Central memory CD8-positive, alpha-beta T cell (primary cell): ENCODE measurements around the gene WBP1L.
"Not testable (repeated sequence)": the region's sequence is repeated elsewhere in the genome, so short reads cannot be mapped to it uniquely, and the experiment has no call there.

Source experiments
- ATAC-seq: fragments of 150-1000 bp; cut with Tn5 transposase; replicated peaks from 2 replicates; pipeline ENCODE4 v1.10.0; 2022; ENCODE audit warnings: mild to moderate bottlenecking, moderate FRiP score, moderate number of reproducible peaks; ENCODE audit not compliant: poor library complexity, severe bottlenecking; ENCODE audit errors: extremely low read depth
- DNase-seq, 2 donors: peaks; one replicate each; pipeline ENCODE4 v3.0.0; 2021; ENCODE audit warnings: low spot score in 2 of 2
- H3K27ac Mint-ChIP-seq: one replicate; pipeline ENCODE4 v1.8.0; 2022; ENCODE audit warnings: low read depth, mild to moderate bottlenecking, moderate library complexity, mixed read lengths
- H3K27me3 Mint-ChIP-seq: one replicate; pipeline ENCODE4 v1.8.0; 2022; ENCODE audit warnings: mixed read lengths
- H3K36me3 Mint-ChIP-seq: one replicate; pipeline ENCODE4 v1.8.0; 2022; ENCODE audit warnings: mild to moderate bottlenecking, moderate library complexity, mixed read lengths; ENCODE audit not compliant: insufficient read depth
- H3K4me1 Mint-ChIP-seq: one replicate; pipeline ENCODE4 v1.8.0; 2022; ENCODE audit warnings: mixed read lengths
- H3K4me3 Mint-ChIP-seq: one replicate; pipeline ENCODE4 v1.8.0; 2022; ENCODE audit warnings: mild to moderate bottlenecking, moderate library complexity, mixed read lengths
- H3K9me3 Mint-ChIP-seq: one replicate; pipeline ENCODE4 v1.8.0; 2022; ENCODE audit warnings: mixed read lengths

WBP1L gene

GRCh38 chr10:102814453-102814871 lies 70.7 kb downstream of the WBP1L start:
- peaks cover 10% of the 10 kb centered on the region for H3K4me1 Mint-ChIP-seq
- ATAC-seq (no peak), DNase-seq (no peak)
- H3K9me3 Mint-ChIP-seq: no peaks in the 10 kb centered on the region
- no peaks in the 10 kb centered on the region for H3K27me3 Mint-ChIP-seq
- H3K36me3 Mint-ChIP-seq: peaks cover 32% of the 10 kb centered on the region
- H3K4me3 Mint-ChIP-seq: no peak overlapping the region
- no peak overlapping the region for H3K27ac Mint-ChIP-seq

GRCh38 chr10:102814873-102815661 lies 71.3 kb downstream of the WBP1L start:
- peaks cover 10% of the 10 kb centered on the region for H3K4me1 Mint-ChIP-seq
- no peaks in the 10 kb centered on the region for H3K9me3 Mint-ChIP-seq
- peaks cover 29% of the 10 kb centered on the region for H3K36me3 Mint-ChIP-seq
- no peak overlapping the region for H3K4me3 Mint-ChIP-seq
- no peaks in the 10 kb centered on the region for H3K27me3 Mint-ChIP-seq
- ATAC-seq (no peak), DNase-seq (no peak)
- H3K27ac Mint-ChIP-seq: no peak overlapping the region

- Mint-ChIP-seq H3K4me1 (peaks cover 10% of the 10 kb centered on the region), H3K27ac (no peak overlapping the region), H3K4me3 (no peak overlapping the region), H3K36me3 (peaks cover 24% of the 10 kb centered on the region), H3K9me3 (no peaks in the 10 kb centered on the region), H3K27me3 (no peaks in the 10 kb centered on the region)
- DNase-seq (no peak), ATAC-seq (no peak)
Measured at GRCh38 chr10:102815790-102816549, 72.2 kb downstream of the WBP1L start.

- ATAC-seq (no peak), DNase-seq (no peak)
- no peaks in the 10 kb centered on the region for H3K27me3 Mint-ChIP-seq
- H3K27ac Mint-ChIP-seq: no peak overlapping the region
- H3K4me3 Mint-ChIP-seq: no peak overlapping the region
- peaks cover 21% of the 10 kb centered on the region for H3K36me3 Mint-ChIP-seq
- no peaks in the 10 kb centered on the region for H3K9me3 Mint-ChIP-seq
- H3K4me1 Mint-ChIP-seq: peaks cover 6% of the 10 kb centered on the region
Measured at GRCh38 chr10:102817175-102817574, 73.4 kb downstream of the WBP1L start.

- Mint-ChIP-seq H3K27me3 (no peaks in the 10 kb centered on the region), H3K4me1 (no peaks in the 10 kb centered on the region), H3K27ac (no peak overlapping the region), H3K36me3 (peaks cover 7% of the 10 kb centered on the region), H3K9me3 (no peaks in the 10 kb centered on the region), H3K4me3 (no peak overlapping the region)
- DNase-seq: no peak
- ATAC-seq: no peak
Measured at GRCh38 chr10:102819054-102819453, 75.3 kb downstream of the WBP1L start.

- not testable (repeated sequence) for ATAC-seq, H3K4me3 Mint-ChIP-seq, DNase-seq, H3K9me3 Mint-ChIP-seq, H3K27ac Mint-ChIP-seq, H3K36me3 Mint-ChIP-seq, H3K4me1 Mint-ChIP-seq, H3K27me3 Mint-ChIP-seq
Measured at GRCh38 chr10:102820008-102820407, 76.3 kb downstream of the WBP1L start.

- H3K36me3 Mint-ChIP-seq: no peaks in the 10 kb centered on the region
- H3K4me1 Mint-ChIP-seq: no peaks in the 10 kb centered on the region
- peak overlapping the region; percentile 29 for H3K27ac Mint-ChIP-seq
- no peak for DNase-seq
- H3K4me3 Mint-ChIP-seq: no peak overlapping the region
- no peaks in the 10 kb centered on the region for H3K9me3 Mint-ChIP-seq
- no peaks in the 10 kb centered on the region for H3K27me3 Mint-ChIP-seq
- no peak for ATAC-seq
Measured at GRCh38 chr10:102822222-102822621, 78.5 kb downstream of the WBP1L start.

GRCh38 chr10:102824664-102825063 lies 80.9 kb downstream of the WBP1L start:
- no peak overlapping the region for H3K27ac Mint-ChIP-seq
- no peaks in the 10 kb centered on the region for H3K27me3 Mint-ChIP-seq
- H3K4me1 Mint-ChIP-seq: no peaks in the 10 kb centered on the region
- ATAC-seq (no peak), DNase-seq (no peak)
- H3K36me3 Mint-ChIP-seq: no peaks in the 10 kb centered on the region
- no peak overlapping the region for H3K4me3 Mint-ChIP-seq
- H3K9me3 Mint-ChIP-seq: no peaks in the 10 kb centered on the region

GRCh38 chr10:102826148-102826796 lies 82.5 kb downstream of the WBP1L start:
- Mint-ChIP-seq H3K27ac (no peak overlapping the region), H3K4me3 (no peak overlapping the region), H3K27me3 (no peaks in the 10 kb centered on the region), H3K9me3 (no peaks in the 10 kb centered on the region), H3K4me1 (no peaks in the 10 kb centered on the region), H3K36me3 (no peaks in the 10 kb centered on the region)
- ATAC-seq (no peak), DNase-seq (no peak)

GRCh38 chr10:102827597-102827975 lies 83.8 kb downstream of the WBP1L start:
- H3K27ac Mint-ChIP-seq: no peak overlapping the region
- no peaks in the 10 kb centered on the region for H3K9me3 Mint-ChIP-seq
- no peaks in the 10 kb centered on the region for H3K27me3 Mint-ChIP-seq
- DNase-seq (no peak), ATAC-seq (no peak)
- no peaks in the 10 kb centered on the region for H3K4me1 Mint-ChIP-seq
- H3K4me3 Mint-ChIP-seq: no peak overlapping the region
- no peaks in the 10 kb centered on the region for H3K36me3 Mint-ChIP-seq

GRCh38 chr10:102831322-102832071 lies 87.7 kb downstream of the WBP1L start:
- peaks cover 1% of the 10 kb centered on the region for H3K36me3 Mint-ChIP-seq
- H3K9me3 Mint-ChIP-seq: no peaks in the 10 kb centered on the region
- H3K4me1 Mint-ChIP-seq: peaks cover 5% of the 10 kb centered on the region
- H3K27me3 Mint-ChIP-seq: peaks cover 7% of the 10 kb centered on the region
- DNase-seq (no peak), ATAC-seq (no peak)
- H3K4me3 Mint-ChIP-seq: no peak overlapping the region
- no peak overlapping the region for H3K27ac Mint-ChIP-seq

GRCh38 chr10:102832248-102832647 lies 88.5 kb downstream of the WBP1L start:
- no peak for ATAC-seq
- Mint-ChIP-seq H3K4me3 (no peak overlapping the region), H3K27ac (no peak overlapping the region), H3K9me3 (no peaks in the 10 kb centered on the region), H3K4me1 (peaks cover 5% of the 10 kb centered on the region), H3K36me3 (peaks cover 1% of the 10 kb centered on the region), H3K27me3 (peaks cover 9% of the 10 kb centered on the region)
- DNase-seq: no peak
